ENCODE measurements around the gene ADGB. TPM values are rescaled to one million over a fixed set of nuclear protein-coding genes. Genes with fewer than 3 reads are reported as not detected.
"Not testable (repeated sequence)": the region's sequence is repeated elsewhere in the genome, so short reads cannot be mapped to it uniquely, and the experiment has no call there.

The ADGB gene
- polyA plus RNA-seq (ENCODE audit: low read depth in 6 of 6): not detected

- peaks cover 0 to 13% (median 0%) of the 10 kb centered on the region in 7 donors for H3K9me3 Mint-ChIP-seq
- peaks cover 19 to 27% (median 23%) of the 10 kb centered on the region in 3 donors for H3K27me3 Mint-ChIP-seq
- H3K4me3 Mint-ChIP-seq: peak within 1 kb of the TSS in 2 of 8 donors; percentile 51 to 56
- no peak for DNase-seq
- H3K4me1 Mint-ChIP-seq: peaks cover 7 to 12% (median 10%) of the 10 kb centered on the region in 3 donors
- ATAC-seq (ENCODE audit: low read depth in 2 of 2): no peak
- no peaks in the 10 kb centered on the region for H3K36me3 Mint-ChIP-seq
- no peak within 1 kb of the TSS for H3K27ac Mint-ChIP-seq
These were observed at the start of gene ADGB for GRCh38 chr6:146598772-146599405. ADGB (plus strand) TSS chr6:146598972; CDS start chr6:146599041, 69 bp downstream.

DNA sequence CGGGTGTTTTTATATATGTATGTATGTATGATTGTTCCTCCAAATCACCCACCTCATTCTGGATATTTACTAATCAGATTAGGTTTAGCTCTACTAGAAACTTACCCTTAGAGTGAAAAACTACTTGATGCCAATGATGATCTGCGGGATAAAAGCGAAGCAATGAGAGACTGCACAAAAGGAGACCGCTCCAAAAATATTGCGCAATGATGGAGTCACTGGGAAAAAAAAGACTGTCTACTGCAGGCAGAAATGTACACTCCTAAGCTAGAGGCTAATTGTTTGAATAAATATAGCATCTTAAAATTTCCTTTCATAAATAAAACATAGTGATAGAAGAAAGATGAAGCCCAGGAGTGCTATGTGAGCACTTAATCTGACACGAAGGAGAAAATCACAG lies 47.9 kb upstream of the ADGB start:
- no peaks in the 10 kb centered on the region for H3K9me3 Mint-ChIP-seq
- H3K27me3 Mint-ChIP-seq: peaks cover 0 to 11% (median 0%) of the 10 kb centered on the region in 3 donors
- H3K4me3 Mint-ChIP-seq: no peak overlapping the region
- no peak for ATAC-seq (ENCODE audit: low read depth in 2 of 2)
- no peaks in the 10 kb centered on the region for H3K4me1 Mint-ChIP-seq
- no peaks in the 10 kb centered on the region for H3K36me3 Mint-ChIP-seq
- no peak for DNase-seq
- H3K27ac Mint-ChIP-seq: no peak overlapping the region

GRCh38 chr6:146551545-146551944 lies 47.2 kb upstream of the ADGB start:
- H3K4me1 Mint-ChIP-seq: no peaks in the 10 kb centered on the region
- H3K36me3 Mint-ChIP-seq: no peaks in the 10 kb centered on the region
- ATAC-seq (ENCODE audit: low read depth in 2 of 2) (no peak), DNase-seq (no peak)
- H3K9me3 Mint-ChIP-seq: no peaks in the 10 kb centered on the region
- peaks cover 0 to 10% (median 0%) of the 10 kb centered on the region in 3 donors for H3K27me3 Mint-ChIP-seq
- no peak overlapping the region for H3K27ac Mint-ChIP-seq
- H3K4me3 Mint-ChIP-seq: no peak overlapping the region

- H3K36me3 Mint-ChIP-seq: no peaks in the 10 kb centered on the region
- H3K9me3 Mint-ChIP-seq: peaks cover 0 to 2% (median 0%) of the 10 kb centered on the region in 7 donors
- ATAC-seq (ENCODE audit: low read depth in 2 of 2) (no peak), DNase-seq (no peak)
- no peak overlapping the region for H3K4me3 Mint-ChIP-seq
- H3K4me1 Mint-ChIP-seq: no peaks in the 10 kb centered on the region
- peaks cover 0 to 7% (median 0%) of the 10 kb centered on the region in 3 donors for H3K27me3 Mint-ChIP-seq
- no peak overlapping the region for H3K27ac Mint-ChIP-seq
These were observed 45.2 kb upstream of the ADGB start for GRCh38 chr6:146553377-146554135.

DNA sequence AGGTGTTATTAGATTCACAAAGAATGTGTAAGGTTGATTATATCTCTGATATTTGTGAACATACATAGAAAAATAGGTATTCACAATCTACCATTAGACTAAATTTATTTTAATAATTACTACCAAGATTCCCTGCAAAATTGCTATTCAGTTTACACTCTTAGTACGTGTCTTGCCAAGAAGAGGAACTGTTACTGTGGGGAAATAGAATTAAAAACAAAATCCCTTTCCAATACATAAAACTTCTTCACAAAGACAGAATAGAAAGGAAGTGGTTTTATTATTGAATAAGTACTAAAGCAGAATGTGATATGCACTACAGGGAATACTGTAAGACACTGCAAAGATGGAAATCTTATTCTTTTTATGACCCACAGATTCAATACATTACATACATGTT lies 38.2 kb upstream of the ADGB start:
- Mint-ChIP-seq H3K27me3 (no peaks in the 10 kb centered on the region), H3K9me3 (peaks cover 0 to 2% (median 0%) of the 10 kb centered on the region in 7 donors), H3K4me3 (no peak overlapping the region)

DNA sequence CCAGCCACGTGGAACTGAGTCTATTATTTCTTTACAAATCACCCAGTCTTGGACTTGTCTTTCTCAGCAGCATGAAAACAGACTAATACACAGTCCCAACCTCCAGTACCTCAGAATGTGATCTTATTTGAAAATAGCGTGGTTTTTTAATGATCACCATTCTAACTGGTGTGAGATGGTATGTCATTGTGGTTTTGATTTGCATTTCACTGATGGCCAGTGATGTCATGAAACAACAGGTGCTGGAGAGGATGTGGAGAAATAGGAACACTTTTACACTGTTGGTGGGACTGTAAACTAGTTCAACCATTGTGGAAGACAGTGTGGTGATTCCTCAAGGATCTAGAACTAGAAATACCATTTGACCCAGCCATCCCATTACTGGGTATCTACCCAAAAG lies 32.1 kb upstream of the ADGB start:
- H3K27me3 Mint-ChIP-seq; DNase-seq; H3K36me3 Mint-ChIP-seq; ATAC-seq (ENCODE audit: low read depth in 2 of 2); H3K27ac Mint-ChIP-seq; H3K4me3 Mint-ChIP-seq; H3K4me1 Mint-ChIP-seq: not testable (repeated sequence)
- peaks cover 0 to 24% (median 4%) of the 10 kb centered on the region in 7 donors for H3K9me3 Mint-ChIP-seq

More for the DNA sequence above, 38.2 kb upstream of the ADGB start:
- H3K4me1 Mint-ChIP-seq: no peaks in the 10 kb centered on the region
- H3K36me3 Mint-ChIP-seq: no peaks in the 10 kb centered on the region
- no peak for DNase-seq
- H3K27ac Mint-ChIP-seq: no peak overlapping the region
- ATAC-seq (ENCODE audit: low read depth in 2 of 2): no peak

GRCh38 chr6:146568619-146569018 lies 30.2 kb upstream of the ADGB start:
- H3K27me3 Mint-ChIP-seq; H3K27ac Mint-ChIP-seq; H3K4me1 Mint-ChIP-seq; H3K36me3 Mint-ChIP-seq; ATAC-seq (ENCODE audit: low read depth in 2 of 2); DNase-seq; H3K4me3 Mint-ChIP-seq: not testable (repeated sequence)
- H3K9me3 Mint-ChIP-seq: peaks cover 0 to 36% (median 4%) of the 10 kb centered on the region in 7 donors

DNA sequence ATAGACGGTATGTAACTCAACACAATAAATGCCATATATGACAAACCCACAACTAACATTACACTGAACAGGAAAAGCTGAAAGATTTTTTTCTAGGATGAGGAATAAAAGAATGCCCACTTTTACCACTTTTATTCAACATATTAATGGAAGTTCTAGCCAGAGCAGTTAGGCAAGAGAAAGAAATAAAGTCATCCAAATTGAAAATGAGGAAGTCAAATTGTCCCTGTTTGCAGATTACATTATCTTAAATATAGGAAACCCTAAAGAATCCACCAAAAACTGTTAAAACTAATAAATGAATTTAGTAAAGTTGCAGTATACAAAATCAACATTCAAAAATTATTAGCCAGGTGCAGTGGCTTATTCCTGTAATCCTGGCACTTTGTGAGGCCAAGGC lies 24.6 kb upstream of the ADGB start:
- H3K36me3 Mint-ChIP-seq: no peaks in the 10 kb centered on the region
- peaks cover 0 to 35% (median 4%) of the 10 kb centered on the region in 7 donors for H3K9me3 Mint-ChIP-seq
- no peak for ATAC-seq (ENCODE audit: low read depth in 2 of 2)
- no peak for DNase-seq
- H3K27me3 Mint-ChIP-seq: no peaks in the 10 kb centered on the region
- no peak overlapping the region for H3K4me3 Mint-ChIP-seq
- no peaks in the 10 kb centered on the region for H3K4me1 Mint-ChIP-seq
- no peak overlapping the region for H3K27ac Mint-ChIP-seq

- ATAC-seq (ENCODE audit: low read depth in 2 of 2): no peak
- Mint-ChIP-seq H3K27ac (no peak overlapping the region), H3K36me3 (no peaks in the 10 kb centered on the region)
These were observed 20.7 kb upstream of the ADGB start for GRCh38 chr6:146578054-146578453.

DNA sequence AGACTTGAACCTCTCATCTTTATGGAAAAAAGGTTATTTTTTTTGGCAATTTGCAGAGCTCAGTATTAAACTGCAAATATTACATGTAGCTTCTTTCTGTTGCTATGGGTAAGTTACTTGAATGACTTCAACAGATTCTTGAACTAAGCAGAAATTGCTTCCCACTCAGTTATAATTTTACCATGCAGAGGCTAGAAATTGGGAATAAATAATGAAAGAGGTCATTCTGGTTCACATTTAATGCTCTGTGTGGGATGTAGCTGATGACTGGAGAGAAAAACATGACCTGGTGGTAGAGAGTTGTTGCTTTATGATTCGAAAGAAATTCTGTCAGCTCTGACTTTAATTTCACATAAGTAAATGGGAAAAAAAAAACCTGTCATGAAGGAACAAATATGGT lies 16.8 kb upstream of the ADGB start:
- Mint-ChIP-seq H3K27ac (no peak overlapping the region), H3K9me3 (peaks cover 0 to 5% (median 2%) of the 10 kb centered on the region in 7 donors), H3K4me1 (no peaks in the 10 kb centered on the region), H3K27me3 (no peaks in the 10 kb centered on the region), H3K4me3 (no peak overlapping the region), H3K36me3 (no peaks in the 10 kb centered on the region)
- ATAC-seq (ENCODE audit: low read depth in 2 of 2): no peak
- no peak for DNase-seq

More at GRCh38 chr6:146578054-146578453, 20.7 kb upstream of the ADGB start:
- DNase-seq: no peak
- H3K4me3 Mint-ChIP-seq: no peak overlapping the region
- no peaks in the 10 kb centered on the region for H3K4me1 Mint-ChIP-seq
- peaks cover 0 to 11% (median 4%) of the 10 kb centered on the region in 7 donors for H3K9me3 Mint-ChIP-seq
- H3K27me3 Mint-ChIP-seq: no peaks in the 10 kb centered on the region

DNA sequence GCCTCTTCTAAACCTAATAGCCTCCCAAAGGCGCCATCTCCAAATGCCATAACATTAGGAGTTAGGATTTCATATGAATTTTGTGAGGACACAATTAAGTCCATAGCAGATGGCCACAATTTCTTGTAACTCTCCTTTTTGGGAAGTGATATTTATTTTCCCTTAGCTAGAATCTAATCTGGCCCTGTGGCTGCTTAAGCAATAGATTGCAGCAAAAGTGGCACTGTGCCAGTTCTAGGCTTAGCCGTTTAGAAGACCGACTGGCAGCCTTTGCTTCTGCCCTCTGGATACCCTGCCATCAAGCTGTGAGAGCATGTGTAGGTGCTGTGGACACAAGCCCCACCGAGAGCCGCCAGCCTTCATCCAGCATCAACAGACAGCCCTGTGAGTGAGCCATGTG lies 15.9 kb upstream of the ADGB start:
- Mint-ChIP-seq H3K4me3 (no peak overlapping the region), H3K36me3 (no peaks in the 10 kb centered on the region), H3K27ac (no peak overlapping the region), H3K4me1 (no peaks in the 10 kb centered on the region), H3K27me3 (no peaks in the 10 kb centered on the region), H3K9me3 (peaks cover 0 to 5% (median 2%) of the 10 kb centered on the region in 7 donors)
- DNase-seq (no peak), ATAC-seq (ENCODE audit: low read depth in 2 of 2) (no peak)

DNA sequence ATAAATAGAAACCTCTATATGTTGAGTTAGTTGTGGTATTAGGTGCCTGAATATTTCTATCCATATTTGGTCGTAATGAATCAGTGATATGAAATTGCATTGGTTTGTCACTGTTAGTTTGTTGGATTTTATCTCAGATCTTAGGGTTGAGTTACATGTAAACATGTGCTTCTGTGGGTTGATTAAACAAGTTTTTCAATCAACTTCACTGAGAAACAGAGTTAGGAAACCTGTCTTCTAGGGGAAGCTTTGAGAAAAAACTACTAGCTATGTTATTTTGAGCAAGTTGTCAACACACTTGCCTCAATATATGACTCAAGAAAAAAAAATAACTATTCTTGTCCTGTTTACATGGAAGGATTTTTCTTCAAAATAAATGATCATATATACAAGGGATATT lies 14.8 kb upstream of the ADGB start:
- H3K27me3 Mint-ChIP-seq: no peaks in the 10 kb centered on the region
- no peak for ATAC-seq (ENCODE audit: low read depth in 2 of 2)
- no peaks in the 10 kb centered on the region for H3K4me1 Mint-ChIP-seq
- H3K36me3 Mint-ChIP-seq: no peaks in the 10 kb centered on the region
- H3K27ac Mint-ChIP-seq: no peak overlapping the region
- peaks cover 0 to 5% (median 0%) of the 10 kb centered on the region in 7 donors for H3K9me3 Mint-ChIP-seq
- H3K4me3 Mint-ChIP-seq: no peak overlapping the region
- no peak for DNase-seq

- no peaks in the 10 kb centered on the region for H3K4me1 Mint-ChIP-seq
- no peaks in the 10 kb centered on the region for H3K27me3 Mint-ChIP-seq
- no peak for DNase-seq
- H3K9me3 Mint-ChIP-seq: peaks cover 0 to 2% (median 0%) of the 10 kb centered on the region in 7 donors
- no peak for ATAC-seq (ENCODE audit: low read depth in 2 of 2)
- no peak overlapping the region for H3K4me3 Mint-ChIP-seq
- H3K36me3 Mint-ChIP-seq: no peaks in the 10 kb centered on the region
- no peak overlapping the region for H3K27ac Mint-ChIP-seq
These were observed 11.3 kb upstream of the ADGB start for GRCh38 chr6:146587459-146587858.

DNA sequence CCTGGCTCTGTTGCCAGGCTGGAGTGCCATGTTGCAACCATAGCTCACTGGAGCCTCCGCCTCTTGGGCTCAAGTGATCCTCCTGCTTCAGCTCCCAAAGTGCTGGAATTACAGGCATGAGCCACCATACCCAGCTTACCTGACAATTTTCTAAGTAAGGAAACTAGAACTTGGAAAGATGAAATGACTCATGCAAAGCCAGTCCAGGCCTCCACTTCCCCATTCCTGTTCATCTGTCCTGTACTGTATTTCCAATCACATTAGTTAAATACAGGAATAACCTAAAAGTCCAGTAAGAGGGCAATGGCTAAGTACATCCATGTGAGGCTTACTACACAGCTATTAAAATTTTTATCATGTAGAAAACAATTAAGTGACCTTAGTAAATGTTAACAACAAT lies 8.3 kb upstream of the ADGB start:
- no peak overlapping the region for H3K27ac Mint-ChIP-seq
- H3K36me3 Mint-ChIP-seq: no peaks in the 10 kb centered on the region
- ATAC-seq (ENCODE audit: low read depth in 2 of 2): no peak
- H3K27me3 Mint-ChIP-seq: no peaks in the 10 kb centered on the region
- no peaks in the 10 kb centered on the region for H3K4me1 Mint-ChIP-seq
- DNase-seq: no peak
- H3K4me3 Mint-ChIP-seq: no peak overlapping the region
- peaks cover 0 to 3% (median 0%) of the 10 kb centered on the region in 7 donors for H3K9me3 Mint-ChIP-seq
